GM23338 (cell line): ENCODE data around the gene SH2D2A. TPM values are rescaled to one million over a fixed set of nuclear protein-coding genes. Genes with fewer than 3 reads are reported as not detected.

Experiments
- ATAC-seq: fragments of 200-7000 bp; cut with Tn5 transposase; 3 replicates; pipeline ENCODE4 v1.9.1; 2020
- DNase-seq: peaks from one replicate; pipeline ENCODE4 v3.0.0-alpha.2; 2015; ENCODE audit warnings: low spot score
- H2AFZ ChIP-seq: fragments of 200-600 bp; sonication (generic); 2 replicates; pipeline ENCODE4 v1.8.0; 2016; ENCODE audit warnings: antibody characterized with exemption, mild to moderate bottlenecking, moderate library complexity
- H3F3A ChIP-seq: fragments of 200-600 bp; sonication (generic); replicated peaks from 2 replicates; pipeline ENCODE4 v1.8.0; 2017; ENCODE audit warnings: antibody characterized with exemption, mixed run types, low read depth
- H3K27ac ChIP-seq: fragments of 200-600 bp; sonication (generic); 2 replicates; pipeline ENCODE4 v1.6.1; 2016; ENCODE audit warnings: low read depth
- H3K27me3 ChIP-seq: fragments of 200-600 bp; sonication (generic); 2 replicates; pipeline ENCODE4 v1.8.0; 2016; ENCODE audit warnings: mild to moderate bottlenecking, mixed run types, moderate library complexity; ENCODE audit not compliant: insufficient read depth
- H3K36me3 ChIP-seq: fragments of 200-600 bp; sonication (generic); 2 replicates; pipeline ENCODE4 v1.8.0; 2016; ENCODE audit warnings: mild to moderate bottlenecking; ENCODE audit not compliant: insufficient read depth
- H3K4me1 ChIP-seq: fragments of 200-600 bp; sonication (generic); 2 replicates; pipeline ENCODE4 v1.8.0; 2016; ENCODE audit warnings: mild to moderate bottlenecking, moderate library complexity; ENCODE audit not compliant: insufficient read depth
- H3K4me2 ChIP-seq: fragments of 200-600 bp; sonication (generic); 2 replicates; pipeline ENCODE4 v1.7.1; 2017; ENCODE audit warnings: mixed run types
- H3K4me3 ChIP-seq: fragments of 200-600 bp; sonication (generic); 2 replicates; pipeline ENCODE4 v1.6.1; 2016; ENCODE audit warnings: mixed run types
- H3K79me2 ChIP-seq: fragments of 200-600 bp; sonication (generic); replicated peaks from 2 replicates; pipeline ENCODE4 v1.8.0; 2017; ENCODE audit warnings: mild to moderate bottlenecking; ENCODE audit not compliant: insufficient read depth
- H3K9me2 ChIP-seq: fragments of 200-600 bp; sonication (generic); 2 replicates; pipeline ENCODE4 v1.8.0; 2017; ENCODE audit not compliant: insufficient read depth
- H4K20me1 ChIP-seq: fragments of 200-600 bp; sonication (generic); replicated peaks from 2 replicates; pipeline ENCODE4 v1.8.0; 2017; ENCODE audit warnings: mild to moderate bottlenecking; ENCODE audit not compliant: insufficient read depth
- H3K27ac Mint-ChIP-seq: 2 replicates; pipeline ENCODE4 v1.8.0; 2020; ENCODE audit warnings: inconsistent platforms, mild to moderate bottlenecking, moderate library complexity, mixed read lengths
- H3K27me3 Mint-ChIP-seq: 3 replicates; pipeline ENCODE4 v1.8.0; 2022; ENCODE audit warnings: low read depth, mild to moderate bottlenecking, moderate library complexity, mixed read lengths, inconsistent platforms; ENCODE audit not compliant: insufficient read depth, poor library complexity
- H3K36me3 Mint-ChIP-seq: 3 replicates; pipeline ENCODE4 v1.8.0; 2021; ENCODE audit warnings: low read depth, mild to moderate bottlenecking, inconsistent platforms, moderate library complexity, mixed read lengths
- H3K4me1 Mint-ChIP-seq: 3 replicates; pipeline ENCODE4 v1.8.0; 2020; ENCODE audit warnings: mild to moderate bottlenecking, inconsistent platforms, mixed read lengths
- H3K4me3 Mint-ChIP-seq: 3 replicates; pipeline ENCODE4 v1.8.0; 2021; ENCODE audit warnings: moderate library complexity, mild to moderate bottlenecking, inconsistent platforms, mixed read lengths
- H3K9me3 Mint-ChIP-seq: 3 replicates; pipeline ENCODE4 v1.8.0; 2020; ENCODE audit warnings: moderate library complexity, mild to moderate bottlenecking, inconsistent platforms, mixed read lengths
- CREB1 ChIP-seq: fragments of 250-450 bp; sonication (Bioruptor Pico); IDR thresholded peaks from 2 replicates; pipeline ENCODE4 v1.5.0; 2020; ENCODE audit warnings: low read depth, mild to moderate bottlenecking, moderate library complexity
- EZH2 ChIP-seq: fragments of 200-600 bp; sonication (generic); IDR thresholded peaks from one replicate; pipeline ENCODE4 v1.8.0; 2017; ENCODE audit warnings: antibody characterized with exemption, mild to moderate bottlenecking, low read depth; ENCODE audit not compliant: unreplicated experiment
- EZH2phosphoT487 ChIP-seq: fragments of 200-600 bp; sonication (generic); IDR thresholded peaks from one replicate; pipeline ENCODE4 v1.8.1; 2018; ENCODE audit warnings: antibody characterized with exemption; ENCODE audit not compliant: unreplicated experiment
- JUNB ChIP-seq: IDR thresholded peaks from one replicate; pipeline ENCODE4 v1.6.1; 2016; ENCODE audit warnings: antibody characterized with exemption; ENCODE audit not compliant: unreplicated experiment
- POLR2AphosphoS5 ChIP-seq: IDR thresholded peaks from 2 replicates; pipeline ENCODE4 v1.6.1; 2016; ENCODE audit warnings: antibody characterized with exemption, low read depth
- ZNF331 ChIP-seq: fragments of 250-450 bp; sonication (Bioruptor Pico); IDR thresholded peaks from 2 replicates; pipeline ENCODE4 v1.5.0; 2020; ENCODE audit warnings: low read depth, mild to moderate bottlenecking, moderate library complexity
- ZNF462 ChIP-seq: fragments of 250-450 bp; sonication (Bioruptor Pico); IDR thresholded peaks from 2 replicates; pipeline ENCODE4 v1.5.0; 2020; ENCODE audit warnings: mild to moderate bottlenecking, moderate library complexity
- polyA plus RNA-seq: library from polyadenylated mRNA; unstranded; fragments of >200 nt; fragmentation: Nextera tagmentation; extraction: Ambion mirVana; gene quantifications from 2 replicates; pipeline ENCODE4 v1.2.1, GENCODE V29; 2016
- total RNA-seq: library from RNA; depleted of rRNA; stranded (reverse); fragments of >200 nt; shearing (Covaris generic); gene quantifications from 2 replicates; pipeline ENCODE4 v1.2.3, GENCODE V29; 2014

SH2D2A gene
- total and polyA plus RNA-seq, 2 experiments from 2014 or later: 5.5 to 11.5 TPM

GRCh38 chr1:156796340-156797097 is 20.1 kb downstream of the SH2D2A start (continued):
- no peak for TF ChIP-seq ZNF462 (CRISPR knock-in tag)
- TF ChIP-seq CREB1 (CRISPR knock-in tag): no peak
- TF ChIP-seq POLR2AphosphoS5: no peak
- no peak for TF ChIP-seq JUNB

GRCh38 chr1:156795787-156796186 is 20.9 kb downstream of the SH2D2A start:
- Histone ChIP-seq H3K9me2 (no peaks in the 10 kb centered on the region), H3F3A (peaks cover 42% of the 10 kb centered on the region), H3K36me3 (peaks cover 60% of the 10 kb centered on the region), H3K79me2 (no peaks in the 10 kb centered on the region; the same call in 1 of the 2 replicates), H3K4me3 (no peak overlapping the region), H2AFZ (no peak overlapping the region), H3K27ac (no peak overlapping the region), H3K4me1 (no peaks in the 10 kb centered on the region), H3K27me3 (no peaks in the 10 kb centered on the region), H3K4me2 (no peak overlapping the region), H4K20me1 (peaks cover 32% of the 10 kb centered on the region)
- Mint-ChIP-seq H3K9me3 (no peaks in the 10 kb centered on the region), H3K4me1 (no peaks in the 10 kb centered on the region), H3K27ac (no peak overlapping the region), H3K36me3 (peaks cover 88% of the 10 kb centered on the region), H3K27me3 (peaks cover 4% of the 10 kb centered on the region), H3K4me3 (no peak overlapping the region)
- DNase-seq (no peak), ATAC-seq (no peak)
- no peak for TF ChIP-seq EZH2
- TF ChIP-seq EZH2phosphoT487: no peak
- no peak for TF ChIP-seq ZNF331 (CRISPR knock-in tag)
